IMR-90 (cell line): ENCODE measurements around the gene STAC. TPM values are rescaled to one million over a fixed set of nuclear protein-coding genes. Genes with fewer than 3 reads are reported as not detected.

ENCODE experiments used
- ATAC-seq: fragments of 200-7000 bp; cut with Tn5 transposase; 2 replicates; pipeline ENCODE4 v1.9.1; 2020; ENCODE audit warnings: low read depth, mild to moderate bottlenecking, moderate library complexity
- BruUV-seq: library from RNA; stranded (reverse); fragments of 400-500 nt; replicated peaks from 2 replicates; lab custom pipeline; 2021; lab: Mats Ljungman, UMichigan
- CTCF ChIA-PET: fragments of 300-600 bp; formaldehyde crosslinking; extraction: SDS; loops from one replicate; lab custom pipeline; 2021; ENCODE audit warnings: antibody characterized with exemption; lab: Yijun Ruan, JAX
- POLR2A ChIA-PET: fragments of 300-600 bp; sonication (Branson Sonifier 250); formaldehyde crosslinking; loops from one replicate; lab custom pipeline; 2022; ENCODE audit warnings: antibody characterized with exemption; ENCODE audit not compliant: unreplicated experiment; lab: Charles Lee
- DNase-seq: peaks from one replicate; pipeline ENCODE4 v3.0.0; 2013
- H2AFZ ChIP-seq: replicated peaks from 2 replicates; pipeline ENCODE3; 2013; ENCODE audit warnings: low read length, mild to moderate bottlenecking; ENCODE audit not compliant: poor library complexity
- H2AK5ac ChIP-seq: 2 replicates; pipeline ENCODE4 v1.6.1; 2013; ENCODE audit warnings: low read depth, low read length, inconsistent platforms
- H2AK9ac ChIP-seq: replicated peaks from 2 replicates; pipeline ENCODE3; 2013; ENCODE audit warnings: mild to moderate bottlenecking, low read depth, low read length, moderate library complexity; ENCODE audit not compliant: poor library complexity
- H2BK120ac ChIP-seq: 2 replicates; pipeline ENCODE4 v1.6.1; 2013; ENCODE audit warnings: low read depth, low read length, inconsistent platforms
- H2BK15ac ChIP-seq: 3 replicates; pipeline ENCODE4 v1.6.1; 2013; ENCODE audit warnings: low read depth, low read length, inconsistent platforms
- H2BK20ac ChIP-seq: 2 replicates; pipeline ENCODE4 v1.6.1; 2013; ENCODE audit warnings: low read depth, mild to moderate bottlenecking, inconsistent platforms, low read length, moderate library complexity
- H2BK5ac ChIP-seq: 2 replicates; pipeline ENCODE4 v1.6.1; 2013; ENCODE audit warnings: mild to moderate bottlenecking, low read depth, low read length, inconsistent platforms; ENCODE audit not compliant: poor library complexity, severe bottlenecking
- H3K14ac ChIP-seq: replicated peaks from 2 replicates; pipeline ENCODE4 v1.6.1; 2013; ENCODE audit warnings: low read depth, low read length, inconsistent platforms
- H3K18ac ChIP-seq: 2 replicates; pipeline ENCODE4 v1.6.1; 2013; ENCODE audit warnings: low read depth, low read length, control low read depth
- H3K23ac ChIP-seq: 2 replicates; pipeline ENCODE4 v1.6.1; 2013; ENCODE audit warnings: low read depth, low read length, inconsistent platforms
- H3K27ac ChIP-seq: 2 replicates; pipeline ENCODE4 v1.5.1; 2013; ENCODE audit warnings: mild to moderate bottlenecking, control low read depth, low read length; ENCODE audit not compliant: insufficient read depth
- H3K27me3 ChIP-seq: 2 replicates; pipeline ENCODE4 v1.6.1; 2013; ENCODE audit warnings: low read length; ENCODE audit not compliant: control insufficient read depth, insufficient read depth
- H3K36me3 ChIP-seq: 2 replicates; pipeline ENCODE4 v1.6.1; 2013; ENCODE audit warnings: low read length, mixed read lengths; ENCODE audit not compliant: control insufficient read depth, insufficient read depth
- H3K4ac ChIP-seq: 2 replicates; pipeline ENCODE4 v1.6.1; 2013; ENCODE audit warnings: low read depth, low read length, inconsistent platforms
- H3K4me1 ChIP-seq: 2 replicates; pipeline ENCODE4 v1.6.1; 2013; ENCODE audit warnings: low read length, mixed read lengths; ENCODE audit not compliant: control insufficient read depth, insufficient read depth
- H3K4me2 ChIP-seq: 2 replicates; pipeline ENCODE4 v1.6.1; 2013; ENCODE audit warnings: low read depth, mild to moderate bottlenecking, control low read depth, low read length, moderate library complexity
- H3K4me3 ChIP-seq: 2 replicates; pipeline ENCODE4 v1.5.1; 2013; ENCODE audit warnings: low read depth, mild to moderate bottlenecking, control low read depth, low read length, moderate library complexity; ENCODE audit not compliant: insufficient read depth
- H3K56ac ChIP-seq: 2 replicates; pipeline ENCODE4 v1.6.1; 2013; ENCODE audit warnings: low read length, inconsistent platforms; ENCODE audit not compliant: insufficient read depth; ENCODE audit errors: extremely low read depth
- H3K79me1 ChIP-seq, 2 experiments: 2 replicates each; pipeline ENCODE4 v1.6.1; 2013; ENCODE audit warnings: low read length in 2 of 2, inconsistent platforms in 1 of 2, low read depth in 1 of 2
- H3K9ac ChIP-seq: 2 replicates; pipeline ENCODE4 v1.6.1; 2013; ENCODE audit warnings: low read depth, low read length, control low read depth
- H3K9me1 ChIP-seq: 2 replicates; pipeline ENCODE4 v1.6.1; 2013; ENCODE audit warnings: low read length, inconsistent platforms; ENCODE audit not compliant: insufficient read depth
- H3K9me3 ChIP-seq: 2 replicates; pipeline ENCODE4 v1.6.1; 2013; ENCODE audit warnings: low read length; ENCODE audit not compliant: control insufficient read depth, insufficient read depth
- H4K20me1 ChIP-seq: 2 replicates; pipeline ENCODE4 v1.6.1; 2013; ENCODE audit warnings: low read length, inconsistent platforms; ENCODE audit not compliant: insufficient read depth
- H4K5ac ChIP-seq: 2 replicates; pipeline ENCODE4 v1.6.1; 2013; ENCODE audit warnings: mild to moderate bottlenecking, low read depth, low read length, control low read depth
- H4K8ac ChIP-seq, 2 experiments: 2 replicates each; pipeline ENCODE4 v1.6.1; 2013; ENCODE audit warnings: low read depth in 2 of 2, low read length in 2 of 2, control low read depth in 1 of 2, inconsistent platforms in 1 of 2
- H4K91ac ChIP-seq: 2 replicates; pipeline ENCODE4 v1.6.1; 2013; ENCODE audit warnings: low read depth, low read length, inconsistent platforms; ENCODE audit not compliant: insufficient read depth
- CEBPB ChIP-seq: IDR thresholded peaks from 2 replicates; pipeline ENCODE4 v1.6.1; 2012; ENCODE audit warnings: low read depth, low read length, improper control_type of control experiment
- CHD1 ChIP-seq: IDR thresholded peaks from 2 replicates; pipeline ENCODE4 v1.6.1; 2012; ENCODE audit warnings: low read depth, low read length, improper control_type of control experiment
- ELK1 ChIP-seq: fragments of 150-350 bp; IDR thresholded peaks from 2 replicates; pipeline ENCODE4 v1.6.1; 2016; ENCODE audit warnings: low read depth, mild to moderate bottlenecking, low read length, moderate library complexity, borderline replicate concordance
- MAZ ChIP-seq: IDR thresholded peaks from 2 replicates; pipeline ENCODE4 v1.6.1; 2012; ENCODE audit warnings: low read depth, mild to moderate bottlenecking, low read length, improper control_type of control experiment, moderate library complexity, borderline replicate concordance
- MXI1 ChIP-seq: IDR thresholded peaks from 2 replicates; pipeline ENCODE4 v1.6.1; 2012; ENCODE audit warnings: low read depth, mild to moderate bottlenecking, low read length, moderate library complexity, borderline replicate concordance
- NFE2L2 ChIP-seq: fragments of 150-350 bp; IDR thresholded peaks from 2 replicates; pipeline ENCODE4 v1.6.1; 2016; ENCODE audit warnings: low read depth, mild to moderate bottlenecking, low read length
- POLR2A ChIP-seq: IDR thresholded peaks from 2 replicates; pipeline ENCODE4 v1.6.1; 2012; ENCODE audit warnings: mild to moderate bottlenecking, low read depth, low read length
- RAD21 ChIP-seq: IDR thresholded peaks from 2 replicates; pipeline ENCODE4 v1.6.1; 2012; ENCODE audit warnings: low read length, improper control_type of control experiment
- RCOR1 ChIP-seq: IDR thresholded peaks from 2 replicates; pipeline ENCODE4 v1.6.1; 2012; ENCODE audit warnings: mild to moderate bottlenecking, low read length, improper control_type of control experiment; ENCODE audit not compliant: insufficient replicate concordance
- RFX5 ChIP-seq: IDR thresholded peaks from 2 replicates; pipeline ENCODE4 v1.8.0; 2012; ENCODE audit warnings: low read depth, mild to moderate bottlenecking, low read length, moderate library complexity
- SMC3 ChIP-seq: fragments of 150-350 bp; IDR thresholded peaks from 2 replicates; pipeline ENCODE4 v1.6.1; 2016; ENCODE audit warnings: low read depth, mild to moderate bottlenecking, antibody characterized with exemption, low read length, moderate library complexity
- WGBS, 2 experiments: methylation state at CpG; one replicate each; pipeline versions ENCODE4 v1.1.5 to v1.1.7; 2013; ENCODE audit warnings: missing lambda C conversion rate in 2 of 2; ENCODE audit not compliant: insufficient read length in 1 of 2; ENCODE audit errors: extremely low coverage in 2 of 2; 5-methylcytosine and 5-hydroxymethylcytosine counted together
- dilution Hi-C: fragments of 300-500 bp; cut with HindIII; formaldehyde crosslinking; loops from one replicate; pipeline ENCODE4 v1.14.3; 2018; ENCODE audit warnings: low sequenced_read_pairs; ENCODE audit not compliant: unreplicated experiment
- in situ Hi-C: fragments of 300-500 bp; cut with MboI; formaldehyde crosslinking; loops from 3 replicates; pipeline ENCODE4 v1.14.3; 2019; ENCODE audit warnings: low sequenced_read_pairs, inconsistent platforms, mixed read lengths
- intact Hi-C: fragments of 100-400 bp; cut with micrococcal nuclease; formaldehyde crosslinking; loops from 2 replicates; pipeline ENCODE4 v1.10.0; 2022
- polyA plus RNA-seq, 3 experiments: library from polyadenylated mRNA; depleted of rRNA; stranded (reverse); fragments of >200 nt; gene quantifications; 2 replicates each; pipeline ENCODE4 v1.2.3, GENCODE V29; 2012; ENCODE audit warnings: low replicate concordance in 1 of 3
- total RNA-seq: library from RNA; depleted of rRNA; stranded (reverse); fragments of >200 nt; gene quantifications from 2 replicates; pipeline ENCODE4 v1.2.3, GENCODE V29; 2012
- TF ChIP-seq, protein P1 (sequence below): conservative IDR thresholded peaks from 2 replicates; pipeline ENCODE4 v1.5.1; 2012; ENCODE audit warnings: mild to moderate bottlenecking, low read depth, low read length, improper control_type of control experiment
- TF ChIP-seq, protein P2 (sequence below): fragments of 150-350 bp; IDR thresholded peaks from 2 replicates; pipeline ENCODE4 v1.6.1; 2017; ENCODE audit warnings: mild to moderate bottlenecking, antibody characterized with exemption, low read length, low read depth

Gene STAC
- total and polyA plus RNA-seq, 2 of the 4 experiments (the other 2 are of a cell fraction): 0.19 to 0.36 TPM

- no CpG with 5 or more reads among the region's 1 CpG for WGBS, 2 experiments
- H3K4me2 ChIP-seq: no peak overlapping the region
Observed at GRCh38 chr3:36411587-36411986, 31.3 kb downstream of the STAC start.

More at GRCh38 chr3:36411587-36411986, 31.3 kb downstream of the STAC start:
- Histone ChIP-seq H4K20me1 (no peaks in the 10 kb centered on the region), H4K8ac (no peak overlapping the region), H4K5ac (no peak overlapping the region), H2BK5ac (no peak overlapping the region), H2AK9ac (no peak overlapping the region), H3K36me3 (no peaks in the 10 kb centered on the region), H2BK15ac (no peak overlapping the region), H3K9me3 (no peaks in the 10 kb centered on the region), H3K27me3 (no peaks in the 10 kb centered on the region), H2AK5ac (no peak overlapping the region), H3K9me1 (no peaks in the 10 kb centered on the region), H3K4me1 (no peaks in the 10 kb centered on the region), H2AFZ (no peak overlapping the region), H3K14ac (no peak overlapping the region), H3K18ac (no peak overlapping the region), H3K4ac (no peak overlapping the region), H3K23ac (no peak overlapping the region), H2BK120ac (no peak overlapping the region), H4K91ac (no peak overlapping the region), H3K27ac (no peak overlapping the region), H3K56ac (no peak overlapping the region), H3K79me1 (no peaks in the 10 kb centered on the region), H2BK20ac (no peak overlapping the region), H3K4me3 (no peak overlapping the region), H3K9ac (no peak overlapping the region)
- ChIA-PET CTCF (no interaction called here), POLR2A (no interaction called here)
- dilution Hi-C loops (no loop called here), in situ Hi-C loops (no loop called here), intact Hi-C loops (no loop called here)
- no TSS peak for BruUV-seq
- DNase-seq: no peak
- ATAC-seq: no peak
- TF ChIP-seq SMC3: no peak
- TF ChIP-seq, protein P1, sequence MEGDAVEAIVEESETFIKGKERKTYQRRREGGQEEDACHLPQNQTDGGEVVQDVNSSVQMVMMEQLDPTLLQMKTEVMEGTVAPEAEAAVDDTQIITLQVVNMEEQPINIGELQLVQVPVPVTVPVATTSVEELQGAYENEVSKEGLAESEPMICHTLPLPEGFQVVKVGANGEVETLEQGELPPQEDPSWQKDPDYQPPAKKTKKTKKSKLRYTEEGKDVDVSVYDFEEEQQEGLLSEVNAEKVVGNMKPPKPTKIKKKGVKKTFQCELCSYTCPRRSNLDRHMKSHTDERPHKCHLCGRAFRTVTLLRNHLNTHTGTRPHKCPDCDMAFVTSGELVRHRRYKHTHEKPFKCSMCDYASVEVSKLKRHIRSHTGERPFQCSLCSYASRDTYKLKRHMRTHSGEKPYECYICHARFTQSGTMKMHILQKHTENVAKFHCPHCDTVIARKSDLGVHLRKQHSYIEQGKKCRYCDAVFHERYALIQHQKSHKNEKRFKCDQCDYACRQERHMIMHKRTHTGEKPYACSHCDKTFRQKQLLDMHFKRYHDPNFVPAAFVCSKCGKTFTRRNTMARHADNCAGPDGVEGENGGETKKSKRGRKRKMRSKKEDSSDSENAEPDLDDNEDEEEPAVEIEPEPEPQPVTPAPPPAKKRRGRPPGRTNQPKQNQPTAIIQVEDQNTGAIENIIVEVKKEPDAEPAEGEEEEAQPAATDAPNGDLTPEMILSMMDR: no peak
- no peak for TF ChIP-seq CEBPB
- TF ChIP-seq, protein P2, sequence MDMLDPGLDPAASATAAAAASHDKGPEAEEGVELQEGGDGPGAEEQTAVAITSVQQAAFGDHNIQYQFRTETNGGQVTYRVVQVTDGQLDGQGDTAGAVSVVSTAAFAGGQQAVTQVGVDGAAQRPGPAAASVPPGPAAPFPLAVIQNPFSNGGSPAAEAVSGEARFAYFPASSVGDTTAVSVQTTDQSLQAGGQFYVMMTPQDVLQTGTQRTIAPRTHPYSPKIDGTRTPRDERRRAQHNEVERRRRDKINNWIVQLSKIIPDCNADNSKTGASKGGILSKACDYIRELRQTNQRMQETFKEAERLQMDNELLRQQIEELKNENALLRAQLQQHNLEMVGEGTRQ: no peak
- no peak for TF ChIP-seq NFE2L2
- TF ChIP-seq RCOR1: no peak
- no peak for TF ChIP-seq MAZ
- TF ChIP-seq RAD21: no peak
- no peak for TF ChIP-seq POLR2A
- no peak for TF ChIP-seq RFX5
- TF ChIP-seq MXI1: no peak
- no peak for TF ChIP-seq CHD1
- TF ChIP-seq ELK1: no peak
